Peyer's patch (tissue), 4 donors: ENCODE measurements around the gene FRMD4A.

Source experiments
- POLR2A ChIP-seq, 2 donors: fragments of 450-650 bp; IDR thresholded peaks; one replicate each; pipeline ENCODE4 v1.5.1; 2017; ENCODE audit warnings: antibody characterized with exemption in 2 of 2, mild to moderate bottlenecking in 2 of 2, moderate library complexity in 2 of 2
- TF ChIP-seq, protein P1 (sequence below), 6 experiments: fragments of 450-650 bp in 4 of 6; fragments of 200-600 bp in 2 of 6; sonication (generic) in 1 of 6; IDR thresholded peaks; one replicate each; pipeline ENCODE4 v1.5.1; 2017 to 2019; ENCODE audit warnings: antibody characterized with exemption in 6 of 6, mild to moderate bottlenecking in 3 of 6, moderate library complexity in 1 of 6

DNA sequence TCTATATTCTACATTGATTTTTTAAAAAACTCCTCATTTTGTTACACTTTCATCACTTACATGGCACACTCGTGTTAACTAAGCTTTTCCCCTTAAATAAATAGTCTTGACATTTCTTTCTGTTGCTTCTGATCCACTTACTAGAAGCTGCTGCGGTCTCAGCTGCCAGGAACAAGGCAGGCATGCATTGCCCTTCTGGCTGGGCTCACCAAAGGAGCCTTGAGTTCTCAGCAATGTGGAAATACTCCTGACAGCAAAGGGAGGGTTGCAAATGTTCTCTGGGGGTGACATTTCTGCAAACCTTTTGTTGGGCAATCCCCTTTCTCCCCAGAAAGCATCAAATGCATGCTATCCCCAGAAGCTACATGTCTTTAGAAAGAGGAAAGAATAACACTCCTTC is 393.9 kb downstream of the FRMD4A start:
- TF ChIP-seq, protein P1, sequence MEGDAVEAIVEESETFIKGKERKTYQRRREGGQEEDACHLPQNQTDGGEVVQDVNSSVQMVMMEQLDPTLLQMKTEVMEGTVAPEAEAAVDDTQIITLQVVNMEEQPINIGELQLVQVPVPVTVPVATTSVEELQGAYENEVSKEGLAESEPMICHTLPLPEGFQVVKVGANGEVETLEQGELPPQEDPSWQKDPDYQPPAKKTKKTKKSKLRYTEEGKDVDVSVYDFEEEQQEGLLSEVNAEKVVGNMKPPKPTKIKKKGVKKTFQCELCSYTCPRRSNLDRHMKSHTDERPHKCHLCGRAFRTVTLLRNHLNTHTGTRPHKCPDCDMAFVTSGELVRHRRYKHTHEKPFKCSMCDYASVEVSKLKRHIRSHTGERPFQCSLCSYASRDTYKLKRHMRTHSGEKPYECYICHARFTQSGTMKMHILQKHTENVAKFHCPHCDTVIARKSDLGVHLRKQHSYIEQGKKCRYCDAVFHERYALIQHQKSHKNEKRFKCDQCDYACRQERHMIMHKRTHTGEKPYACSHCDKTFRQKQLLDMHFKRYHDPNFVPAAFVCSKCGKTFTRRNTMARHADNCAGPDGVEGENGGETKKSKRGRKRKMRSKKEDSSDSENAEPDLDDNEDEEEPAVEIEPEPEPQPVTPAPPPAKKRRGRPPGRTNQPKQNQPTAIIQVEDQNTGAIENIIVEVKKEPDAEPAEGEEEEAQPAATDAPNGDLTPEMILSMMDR (IDR thresholded peaks at IDR 0.05), result no peak
- no peak for TF ChIP-seq POLR2A (IDR thresholded peaks at IDR 0.05)
